GOT3 (cell line): ENCODE measurements around the gene LDB2.

Source experiments
- DNase-seq: peaks from one replicate; lab custom pipeline; 2025; ENCODE audit warnings: mixed read lengths; lab: John Stamatoyannopoulos, UW

The LDB2 gene

DNA sequence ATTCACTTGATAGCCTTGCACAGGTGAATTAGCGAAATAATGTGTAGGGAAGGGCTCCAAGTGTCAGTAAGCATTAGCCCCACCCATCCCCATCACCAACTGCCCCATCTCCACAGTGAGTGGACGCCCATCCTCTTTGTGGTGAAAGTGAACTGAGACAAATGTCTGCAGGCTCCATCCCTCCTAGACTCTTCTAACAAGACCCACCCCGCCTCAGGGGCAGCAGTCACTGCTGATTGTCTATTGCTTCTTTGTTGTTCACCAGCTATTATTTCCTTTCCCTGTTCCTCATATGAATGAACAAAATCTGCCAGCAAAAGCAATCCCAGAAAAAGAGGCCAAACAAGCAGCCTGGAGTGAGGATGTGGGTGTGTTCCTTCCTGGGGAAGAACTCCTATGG is 96.4 kb downstream of the LDB2 start:
- DNase-seq = no peak

DNA sequence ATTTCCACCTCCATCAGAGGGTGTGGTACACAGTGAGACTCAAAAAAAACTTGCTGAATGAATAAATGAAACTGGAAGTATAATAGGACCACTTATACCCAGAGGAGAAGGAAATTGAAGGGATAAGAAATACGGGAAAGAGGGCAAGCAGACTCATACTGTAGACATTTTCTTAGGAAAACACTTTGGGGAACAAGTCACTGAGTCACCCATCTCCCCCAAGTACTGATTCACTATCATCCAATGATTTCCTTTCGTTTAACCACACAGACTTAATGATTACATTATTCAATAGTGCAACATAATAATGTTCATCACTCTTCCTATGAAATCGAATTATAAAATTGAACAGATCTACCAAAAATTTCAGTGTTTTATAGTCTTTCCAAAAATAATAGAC is 97.1 kb downstream of the LDB2 start:
- DNase-seq = no peak

DNA sequence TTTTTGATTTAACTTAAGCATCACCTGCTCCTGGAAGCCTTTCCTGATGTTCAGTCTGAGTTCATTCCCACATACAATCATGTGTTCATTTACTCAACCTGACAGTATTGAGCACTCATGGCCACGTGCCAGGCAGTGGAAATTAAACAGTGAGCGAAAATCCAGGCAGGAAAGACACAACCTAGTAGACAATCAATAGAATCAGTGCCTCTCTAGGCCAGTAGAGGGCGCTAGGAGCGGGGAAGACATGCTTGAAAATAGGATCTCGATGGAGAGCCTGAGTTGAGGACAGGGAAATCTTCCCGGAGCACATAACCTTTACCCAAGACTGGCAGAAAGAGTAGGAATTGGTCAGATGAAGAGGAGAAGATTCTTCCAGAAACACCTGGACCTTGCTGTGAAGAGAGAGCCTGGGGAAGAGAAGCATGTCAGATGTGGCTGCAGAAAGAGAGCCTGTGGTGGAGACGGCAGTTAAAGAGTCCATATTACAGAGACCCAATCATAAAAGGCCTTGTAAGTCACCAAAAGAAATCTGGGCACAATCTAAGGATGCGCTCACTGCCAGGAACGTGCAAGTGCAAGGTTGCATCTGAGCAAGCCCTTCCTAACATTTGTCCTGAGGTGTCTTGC is 103.5 kb downstream of the LDB2 start:
- DNase-seq = no peak

DNA sequence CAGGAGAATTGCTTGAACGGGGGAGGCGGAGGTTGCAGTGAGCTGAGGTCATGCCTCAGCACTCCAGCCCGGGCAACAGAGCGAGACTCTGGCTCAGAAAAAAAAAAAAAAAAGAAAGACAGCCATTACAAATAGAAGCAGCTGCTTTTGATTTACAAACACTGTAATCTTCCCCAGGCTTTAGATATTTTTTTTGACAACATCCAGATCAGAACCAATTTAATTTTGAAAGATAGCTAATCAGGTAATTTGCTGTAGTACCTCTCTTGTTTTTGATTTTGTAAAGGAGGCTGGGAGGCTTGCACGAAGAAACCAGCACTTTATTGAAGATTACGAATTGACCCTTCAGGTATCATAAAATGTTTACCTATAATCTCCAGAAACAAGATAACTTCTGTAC is 107.0 kb downstream of the LDB2 start:
- no peak for DNase-seq

DNA sequence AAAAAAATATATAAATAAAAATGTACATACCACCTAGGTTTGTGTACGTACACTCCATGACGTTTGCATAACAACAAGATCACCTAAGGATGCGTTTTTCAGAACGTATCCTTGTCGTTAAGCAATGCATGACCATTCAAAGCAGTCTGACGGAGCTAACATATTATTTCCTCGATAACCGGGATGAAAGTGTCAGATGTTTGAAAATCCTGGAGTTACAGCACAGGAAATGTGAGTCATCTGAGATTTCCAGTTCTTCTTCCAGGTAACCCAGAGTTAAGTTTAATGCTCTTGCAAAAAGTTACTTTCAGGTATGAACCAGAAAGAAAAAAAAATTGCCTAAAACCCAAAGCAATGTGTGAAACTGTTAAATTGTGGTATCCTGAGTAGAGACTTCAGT is 107.9 kb downstream of the LDB2 start:
- no peak for DNase-seq

DNA sequence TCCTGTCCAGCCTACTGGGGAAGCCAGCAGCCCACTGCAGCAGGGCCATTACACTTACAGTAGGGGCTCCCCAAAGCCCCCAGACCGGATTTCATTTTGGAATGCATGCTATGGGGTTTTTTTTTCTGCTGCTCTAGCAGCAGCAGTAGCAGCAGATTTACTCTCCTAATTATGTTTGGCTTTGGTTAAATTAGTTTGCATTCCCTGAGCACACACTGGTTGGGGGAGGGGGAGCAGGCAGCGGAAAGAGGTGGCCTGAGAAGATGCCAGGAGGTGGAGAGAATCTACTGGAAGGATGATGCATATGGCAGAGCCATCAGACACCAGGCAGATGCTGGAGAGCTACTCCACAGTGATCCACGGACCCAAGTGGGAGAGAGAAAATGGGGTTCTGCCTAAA is 109.6 kb downstream of the LDB2 start:
- no peak for DNase-seq

DNA sequence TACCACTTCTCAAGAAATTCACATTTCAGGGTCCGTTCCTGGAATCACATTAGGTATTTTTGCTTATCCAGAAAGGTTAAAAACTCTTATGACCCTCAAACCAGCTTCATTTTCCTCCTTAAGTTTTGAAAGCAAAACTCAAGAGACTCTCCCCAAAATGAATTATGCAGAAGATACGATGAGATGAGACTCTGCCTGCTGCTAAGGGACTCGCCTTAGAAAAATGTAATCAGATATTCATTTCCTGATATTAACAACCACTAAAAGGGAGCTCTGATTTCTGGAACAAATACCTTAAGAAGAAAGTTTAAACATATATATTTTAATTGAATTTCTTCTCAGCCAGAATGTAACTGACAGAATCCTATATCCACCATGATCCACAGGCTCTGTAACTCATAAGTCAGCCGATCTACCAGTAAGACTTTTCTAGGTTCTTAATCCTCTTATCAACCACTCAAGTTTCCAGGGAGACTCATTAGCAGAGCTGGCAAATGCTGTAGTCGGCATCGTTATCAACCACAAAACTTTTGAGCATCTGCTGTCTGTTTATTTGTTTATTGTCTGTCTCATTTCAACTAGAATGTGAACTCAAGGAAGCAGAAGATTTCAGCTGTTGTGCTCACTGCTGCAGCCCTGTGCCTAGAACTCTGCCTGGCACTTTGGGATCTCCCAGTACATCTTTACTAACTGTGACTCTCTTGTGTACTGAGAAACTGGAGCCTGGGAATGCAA is 112.5 kb downstream of the LDB2 start:
- DNase-seq = no peak

DNA sequence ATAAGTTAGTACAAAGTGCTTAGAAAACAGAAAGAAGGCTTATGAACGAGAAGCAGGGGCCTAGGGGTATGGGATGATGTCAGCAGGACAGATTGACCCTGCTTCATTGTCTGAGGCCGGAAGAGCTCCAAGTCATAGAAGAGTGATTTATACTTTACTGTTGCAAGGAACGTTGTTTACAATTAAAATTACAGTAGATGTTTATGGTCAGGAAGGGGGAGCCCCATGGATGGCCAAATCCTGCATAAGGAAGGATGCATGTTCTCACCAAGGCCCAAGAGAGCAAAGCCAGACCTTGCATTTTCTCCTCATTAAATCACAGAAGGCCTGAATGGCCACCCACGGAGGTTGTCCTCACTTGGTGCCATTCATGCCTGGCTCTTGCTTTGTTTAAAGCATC is 115.3 kb downstream of the LDB2 start:
- DNase-seq = no peak

DNA sequence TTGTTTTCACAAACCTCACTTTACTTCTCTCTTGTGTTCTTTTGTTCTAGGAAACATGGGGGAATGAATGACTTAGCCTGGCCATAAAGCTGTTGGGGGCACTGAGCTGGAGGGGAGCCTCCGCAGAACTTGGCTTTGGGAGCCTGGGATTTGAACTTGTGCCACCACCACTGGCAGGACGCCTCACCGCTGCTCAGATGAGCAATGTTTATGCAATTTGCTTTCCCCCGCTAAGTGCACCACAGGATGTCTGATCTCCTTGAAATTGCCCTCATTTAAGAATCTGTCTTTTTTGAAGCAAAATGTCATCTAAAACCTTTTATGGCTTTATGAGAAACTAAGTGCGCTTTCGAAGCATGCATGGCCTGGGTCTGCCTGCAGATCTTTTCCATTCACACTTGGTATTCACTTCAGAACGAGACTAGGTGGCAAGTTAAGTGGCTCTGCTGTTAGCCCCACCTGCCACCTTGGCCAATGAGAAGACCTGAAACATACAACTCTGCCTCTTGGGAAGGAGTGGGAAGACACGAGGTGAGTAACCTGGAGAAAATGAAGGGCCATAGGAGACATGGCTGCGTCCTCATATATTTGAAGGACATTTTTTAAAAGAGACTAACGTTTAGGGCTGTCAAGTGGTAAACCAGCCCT is 119.3 kb downstream of the LDB2 start:
- no peak for DNase-seq

DNA sequence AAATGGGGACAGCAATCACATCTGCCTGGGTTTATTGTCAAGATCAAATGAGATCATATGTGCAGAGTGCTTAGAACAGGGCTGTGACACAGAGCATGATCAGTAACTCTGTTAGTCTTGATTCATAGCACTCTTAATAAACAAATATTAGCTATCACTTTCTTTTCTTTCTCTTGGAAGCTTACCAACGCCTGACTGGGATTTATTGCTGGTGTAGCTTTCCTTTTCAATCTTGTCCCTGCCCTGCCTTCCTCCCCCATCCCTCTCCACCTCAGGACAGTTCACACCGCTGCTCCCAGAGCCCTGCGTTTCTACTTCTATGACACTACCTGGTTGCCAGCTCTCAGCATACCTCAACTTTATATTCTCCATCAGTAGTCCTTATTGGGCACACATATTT is 120.7 kb downstream of the LDB2 start:
- no peak for DNase-seq

DNA sequence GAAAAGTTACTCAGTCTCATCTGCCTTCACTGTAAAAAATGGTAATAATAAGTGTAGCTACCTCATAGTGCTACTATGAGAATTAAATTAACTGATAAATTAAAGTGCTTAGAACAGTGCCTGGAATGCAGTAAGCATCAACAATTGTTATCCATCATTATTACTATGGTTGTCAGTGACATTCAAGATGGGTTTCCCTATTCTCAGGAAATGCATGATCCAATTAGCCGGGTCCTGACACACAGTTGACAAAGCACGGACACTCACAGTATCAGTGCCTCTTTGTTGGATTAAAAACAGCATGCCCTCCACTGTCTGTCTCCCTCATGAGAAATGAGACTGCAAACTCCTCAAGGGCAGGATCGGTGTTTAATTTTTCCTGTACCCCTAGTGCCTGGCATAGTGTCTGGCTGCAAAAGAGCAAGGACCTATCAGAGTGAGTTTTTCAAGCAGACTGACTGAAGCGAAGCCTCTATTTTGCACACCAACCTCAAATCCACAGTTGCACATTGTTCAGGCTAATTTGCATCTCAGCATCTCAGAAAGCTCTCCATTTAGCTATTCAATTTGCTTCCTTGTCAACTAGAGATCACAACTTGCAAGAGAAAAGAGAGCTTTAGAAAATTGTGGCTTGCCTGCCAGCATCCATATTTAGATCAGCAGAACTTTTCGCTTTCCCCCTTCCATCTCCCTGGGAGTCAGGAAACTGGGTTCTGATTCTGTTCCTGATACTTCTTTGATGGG is 122.9 kb downstream of the LDB2 start:
- no peak for DNase-seq

DNA sequence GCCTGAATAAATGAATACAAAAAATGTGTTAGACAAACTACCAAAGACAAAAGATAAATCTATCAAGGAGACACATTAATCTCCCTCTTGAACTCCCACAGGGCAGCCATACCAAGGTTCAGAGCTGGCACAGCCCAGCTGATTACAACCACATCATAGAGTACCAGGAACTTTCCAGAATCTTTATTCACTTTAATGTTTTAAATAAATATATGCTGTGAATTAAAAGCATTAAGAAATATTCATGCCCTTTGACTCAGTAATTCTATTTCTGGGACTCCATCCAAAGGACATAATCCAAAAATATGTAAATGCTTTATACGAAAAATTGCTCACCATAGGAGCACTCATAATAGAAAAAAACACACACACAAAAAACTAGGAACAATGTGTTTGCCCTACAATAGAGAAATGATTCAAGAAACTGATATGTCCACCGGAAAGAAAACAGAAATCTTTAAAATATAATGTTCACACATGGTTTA is 126.0 kb downstream of the LDB2 start:
- no peak for DNase-seq

DNA sequence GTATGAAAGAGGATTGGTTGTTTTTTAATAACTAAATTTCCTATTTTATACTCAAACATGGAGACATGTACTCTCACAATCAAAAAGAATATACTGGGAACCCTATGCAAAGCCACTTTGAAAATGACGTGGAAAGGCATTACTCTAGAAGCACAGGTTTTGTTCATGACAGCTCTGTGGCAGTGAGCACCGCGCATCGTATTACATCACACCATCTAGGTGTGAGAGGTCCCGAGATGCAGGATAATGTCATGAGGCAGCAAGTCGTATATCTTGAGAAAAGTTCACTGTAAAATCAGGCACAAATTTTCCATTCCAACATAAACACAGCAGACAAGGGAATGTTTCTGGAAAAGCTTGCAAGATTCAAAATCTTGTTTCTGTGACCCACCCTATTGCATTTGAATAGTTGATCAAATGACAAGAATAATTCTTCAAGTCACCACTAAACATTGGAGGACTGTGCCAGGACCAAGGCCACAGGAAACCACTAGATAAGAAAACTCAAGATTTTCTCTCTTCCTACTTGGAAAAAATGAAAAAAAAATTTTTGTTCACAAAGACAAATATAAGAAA is 127.6 kb downstream of the LDB2 start:
- DNase-seq = no peak

DNA sequence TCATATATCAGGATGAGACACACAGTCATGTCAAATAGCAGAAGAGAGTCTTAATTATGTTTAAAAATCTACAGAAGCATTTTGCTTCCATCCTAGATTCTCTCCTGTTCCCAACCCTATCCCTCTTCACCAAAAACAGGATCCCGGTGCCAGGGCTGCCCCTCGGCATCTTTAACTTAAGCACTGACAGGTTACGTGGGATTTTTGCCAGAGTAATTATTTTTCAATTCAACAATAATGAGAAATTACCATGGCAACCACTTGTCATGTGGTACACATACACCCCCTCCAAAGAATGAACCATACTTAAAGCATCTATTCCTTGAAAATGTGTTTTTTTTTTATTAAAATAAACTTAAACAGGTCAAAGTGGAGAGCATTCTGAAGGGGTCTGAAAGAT is 130.6 kb downstream of the LDB2 start:
- no peak for DNase-seq

DNA sequence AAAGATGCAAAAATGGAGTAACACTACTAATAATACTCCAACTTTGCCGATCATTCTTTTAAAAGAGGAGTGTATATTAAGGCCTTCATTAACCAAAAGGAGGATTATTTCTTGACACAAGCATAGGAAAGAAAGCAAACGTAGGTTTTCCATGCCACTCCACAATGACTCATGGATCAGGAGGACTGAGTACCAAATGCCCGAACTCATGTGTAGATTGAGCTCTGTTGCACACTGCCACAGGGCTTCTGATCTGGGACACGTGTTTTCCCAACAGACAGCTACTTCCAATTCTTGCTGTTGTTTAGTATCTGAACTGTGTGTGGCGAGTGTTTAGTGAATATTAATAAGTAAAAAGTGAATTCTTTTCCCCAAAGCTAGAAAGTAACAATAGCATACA is 131.2 kb downstream of the LDB2 start:
- no peak for DNase-seq

DNA sequence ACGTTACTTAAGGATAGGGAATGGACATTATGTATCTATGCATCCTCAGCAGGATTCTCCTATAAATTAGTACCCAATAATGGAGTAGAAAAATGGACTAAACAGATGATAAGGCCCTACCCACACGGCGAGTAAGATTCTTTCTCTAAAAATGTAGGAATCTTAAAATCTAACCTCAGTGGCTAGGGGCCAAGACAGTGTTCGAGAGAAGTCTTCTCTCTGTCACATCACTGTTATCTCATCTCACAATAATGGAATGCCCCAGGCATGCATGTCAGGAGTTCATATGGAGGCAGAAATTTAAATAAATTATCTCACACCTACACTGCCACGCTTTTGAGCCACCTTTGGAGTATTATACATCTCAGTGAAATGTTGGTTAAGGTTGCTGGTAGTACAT is 132.9 kb downstream of the LDB2 start:
- no peak for DNase-seq

DNA sequence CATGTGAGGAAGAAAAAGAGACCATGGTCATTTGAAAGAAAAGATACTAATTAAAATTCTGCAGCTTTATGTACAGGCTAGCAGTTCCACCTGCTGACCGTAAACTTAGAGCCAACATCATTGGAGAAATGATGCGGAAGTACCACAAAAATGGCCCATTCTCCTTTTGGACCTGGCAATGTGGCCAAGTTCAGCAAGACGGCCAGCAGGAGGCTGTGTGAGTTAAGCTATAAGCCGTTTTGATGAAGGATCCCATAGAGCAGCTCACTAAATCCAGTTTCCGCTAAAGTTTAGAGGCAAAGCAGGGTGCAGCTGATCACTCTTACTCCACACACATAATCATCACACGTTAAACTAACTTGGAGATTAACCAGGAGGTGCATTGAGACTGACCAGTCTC is 133.8 kb downstream of the LDB2 start:
- no peak for DNase-seq

DNA sequence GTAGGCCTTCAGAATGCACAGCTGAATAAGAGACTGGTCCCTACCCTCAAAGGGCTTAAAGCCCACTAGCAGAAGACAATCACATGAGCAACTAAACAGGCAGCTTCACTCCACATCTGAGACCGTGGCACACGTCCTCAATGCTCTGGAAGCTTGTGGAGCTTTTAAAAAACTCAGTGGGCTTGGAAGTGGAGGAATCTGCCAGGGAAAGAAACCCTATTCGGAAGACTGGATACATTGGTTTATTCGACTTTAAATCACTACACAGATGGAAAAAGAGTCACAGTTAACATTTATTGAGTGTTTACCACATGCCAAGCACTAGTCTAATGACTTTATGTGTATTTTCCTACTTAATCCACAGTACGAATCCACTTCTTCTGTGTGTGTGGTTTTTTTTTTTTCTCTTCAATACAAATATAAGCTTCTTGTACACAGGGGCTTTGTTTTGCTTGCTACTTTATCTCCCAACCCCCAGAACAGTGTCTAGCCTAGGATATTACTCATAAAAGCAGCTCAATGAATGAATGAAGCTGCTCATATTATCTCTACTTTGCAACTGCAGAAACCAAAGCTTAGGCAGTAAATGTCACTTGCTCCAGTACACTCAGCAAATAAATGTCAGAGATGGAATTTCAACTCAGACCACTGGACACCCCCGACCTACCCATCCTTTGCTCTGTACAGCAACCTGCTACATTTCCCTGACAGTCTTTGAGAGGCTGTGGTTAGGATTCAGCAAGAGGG is 137.7 kb downstream of the LDB2 start:
- DNase-seq = no peak

DNA sequence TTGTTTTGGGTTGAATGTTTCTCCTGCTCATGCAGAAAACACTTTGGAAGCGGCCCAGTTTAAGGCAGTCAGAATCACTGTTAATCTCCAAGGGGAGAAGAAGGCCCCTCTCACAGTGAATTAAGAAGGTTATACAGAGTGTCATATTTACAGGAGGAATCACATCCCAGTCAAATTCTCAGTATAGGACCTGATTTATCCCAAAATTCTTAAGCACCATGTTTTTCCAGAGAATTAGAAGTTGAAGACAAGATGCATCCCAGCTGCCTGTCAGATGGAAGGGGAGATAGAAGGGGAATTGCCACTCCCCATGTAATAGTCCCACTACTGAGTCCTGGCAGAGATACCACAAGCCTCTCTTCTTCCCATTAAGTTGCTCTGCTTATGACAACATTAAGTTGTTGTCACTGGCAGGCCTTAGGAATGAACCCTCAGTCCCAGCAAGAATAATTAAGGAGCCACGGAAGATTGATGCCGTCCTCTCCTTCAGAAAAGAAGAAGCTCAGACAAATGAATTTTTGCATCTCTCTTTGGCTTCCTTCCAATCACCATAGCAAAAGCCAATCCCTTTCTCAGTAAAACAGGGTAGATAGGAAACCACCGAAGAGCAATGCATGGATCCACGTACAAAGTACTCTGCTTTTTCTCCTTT is 138.4 kb downstream of the LDB2 start:
- DNase-seq = no peak

DNA sequence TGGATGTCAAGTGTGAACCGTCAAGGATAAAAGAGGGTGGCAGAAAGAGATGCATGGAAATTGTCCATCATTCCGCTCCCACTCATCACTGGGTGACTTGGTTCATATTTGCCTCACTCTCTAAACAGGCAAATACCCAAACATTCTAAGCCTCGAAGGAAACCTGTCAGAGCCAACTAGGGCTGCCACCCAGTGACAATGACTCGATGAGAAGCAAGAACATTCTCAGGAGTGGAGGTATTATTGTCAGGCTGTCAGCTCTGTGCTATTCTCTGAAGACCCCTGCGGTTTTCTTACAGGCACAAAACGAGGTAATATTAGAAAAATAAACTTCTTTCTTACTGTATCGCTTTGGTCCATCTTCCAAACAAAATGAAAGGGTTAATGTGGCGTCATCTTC is 139.6 kb downstream of the LDB2 start:
- DNase-seq = no peak

DNA sequence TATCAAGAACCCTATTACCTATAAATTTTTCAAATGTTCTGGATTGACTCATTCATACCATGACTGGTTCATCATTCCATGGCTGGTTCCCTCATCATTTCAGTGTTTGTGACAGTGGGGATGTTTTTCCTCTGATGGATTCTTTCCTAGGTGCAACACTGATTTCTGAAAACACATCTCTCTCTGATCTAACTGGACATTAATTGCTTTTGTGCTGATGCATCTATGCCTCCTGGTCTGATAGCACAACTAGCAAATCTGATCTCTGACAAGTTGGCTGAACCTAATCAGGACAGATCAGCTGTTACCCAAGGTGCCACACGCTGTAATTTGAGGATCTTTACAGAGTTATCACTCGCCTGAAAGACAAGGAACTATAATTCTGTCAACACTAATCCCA is 140.2 kb downstream of the LDB2 start:
- DNase-seq = no peak
